Measurements from ENCODE around the gene TM2D1.
"Not testable (repeated sequence)": the region's sequence is repeated elsewhere in the genome, so short reads cannot be mapped to it uniquely, and the experiment has no call there.

Gene TM2D1

GRCh38 chr1:61724813-61725694 is at the start of gene TM2D1:
Gene TM2D1, minus strand, starts transcription at chr1:61725141. Its CDS starts 21 bp downstream, at chr1:61725120.
- peak; percentile 81 for DNase-seq

GRCh38 chr1:61770131-61770530 is 45.2 kb upstream of the TM2D1 start:
- no peak for DNase-seq

DNA sequence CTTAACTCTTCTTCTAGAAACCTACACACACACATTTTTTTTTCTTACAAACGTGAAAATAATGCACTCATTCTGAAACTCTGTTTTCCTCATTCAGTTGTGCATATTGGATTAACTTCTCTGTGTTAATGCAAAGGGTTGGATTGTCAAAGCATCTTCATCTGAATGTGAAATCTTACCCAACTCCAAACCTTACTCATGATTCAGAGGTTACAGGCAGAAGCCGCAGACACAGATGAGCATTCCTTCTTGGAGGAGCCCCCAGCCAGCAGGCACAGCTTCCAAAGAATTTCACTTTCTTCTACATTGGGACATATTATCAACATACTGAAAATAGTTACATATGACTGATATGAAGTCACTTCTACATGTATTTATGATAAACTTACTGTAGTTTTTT is 33.0 kb upstream of the TM2D1 start:
- DNase-seq: no peak

DNA sequence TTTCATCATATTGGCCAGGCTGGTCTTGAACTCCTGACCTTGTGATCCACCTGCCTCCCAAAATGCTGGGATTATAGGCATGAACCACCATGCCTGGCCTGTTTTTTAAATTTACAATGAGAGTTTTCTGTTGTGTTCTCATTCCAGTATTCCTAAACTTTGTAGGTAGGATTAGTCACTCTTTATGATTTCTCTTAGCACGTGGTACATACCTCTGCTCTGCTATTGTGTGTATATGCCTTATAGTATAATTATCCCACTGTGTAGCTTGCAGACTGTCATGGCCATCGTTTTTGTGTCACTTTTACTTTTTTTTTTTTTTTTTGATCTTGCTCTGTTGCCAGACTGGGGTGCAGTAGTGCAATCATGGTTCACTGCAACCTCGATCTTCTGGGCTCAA is 31.8 kb upstream of the TM2D1 start:
- DNase-seq: no peak

GRCh38 chr1:61754545-61754944 is 29.6 kb upstream of the TM2D1 start:
- DNase-seq: no peak

- DNase-seq: no peak
Measured at GRCh38 chr1:61753998-61754508, 29.1 kb upstream of the TM2D1 start.

GRCh38 chr1:61752921-61753389 is 28.0 kb upstream of the TM2D1 start:
- no peak for DNase-seq

GRCh38 chr1:61749574-61749973 is 24.6 kb upstream of the TM2D1 start:
- DNase-seq: no peak

GRCh38 chr1:61748566-61748965 is 23.6 kb upstream of the TM2D1 start:
- no peak for DNase-seq

GRCh38 chr1:61746813-61747212 is 21.9 kb upstream of the TM2D1 start:
- no peak for DNase-seq

DNA sequence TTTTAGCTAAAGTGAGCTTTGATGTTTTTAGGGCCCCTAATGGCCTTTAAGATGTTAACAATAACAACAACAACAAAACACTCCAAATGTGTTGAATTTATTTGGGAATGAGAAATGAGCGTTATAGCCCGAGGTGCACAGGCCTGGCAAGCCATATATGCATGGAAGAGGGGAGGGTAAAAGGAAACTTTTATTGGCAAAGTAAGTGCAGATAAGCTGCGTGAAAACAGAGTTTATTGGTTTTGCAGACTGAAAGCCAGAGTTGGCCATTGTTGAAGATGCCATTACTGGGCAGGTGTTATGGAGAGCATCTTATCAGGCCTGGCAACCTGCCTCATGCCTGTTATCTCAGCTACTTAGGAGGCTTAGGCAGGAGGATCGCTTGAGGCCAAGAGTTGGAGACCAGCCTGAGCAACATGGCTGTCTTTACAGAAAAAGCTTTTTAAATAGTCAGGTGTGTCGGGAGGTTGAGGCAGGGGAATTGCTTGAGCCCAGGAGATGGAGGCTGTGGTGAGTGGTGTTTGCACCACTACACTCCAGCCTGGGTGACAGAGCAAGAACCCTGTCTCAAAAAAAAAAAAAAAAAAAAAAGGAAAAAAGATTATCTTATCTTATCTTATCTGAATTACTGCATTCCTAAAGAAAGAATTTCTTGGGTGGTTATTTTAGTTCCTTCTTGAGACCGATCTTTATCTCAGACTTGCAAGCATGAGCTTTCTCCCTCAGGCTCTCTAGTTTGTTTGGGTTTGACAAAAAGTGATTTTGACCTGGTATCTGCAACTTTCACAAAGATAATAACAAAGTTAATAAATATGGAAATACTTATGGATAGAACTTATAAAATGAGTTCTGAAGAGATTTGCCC is 19.0 kb upstream of the TM2D1 start:
- no peak for DNase-seq

GRCh38 chr1:61743431-61743705 is 18.4 kb upstream of the TM2D1 start:
- no peak for DNase-seq

DNA sequence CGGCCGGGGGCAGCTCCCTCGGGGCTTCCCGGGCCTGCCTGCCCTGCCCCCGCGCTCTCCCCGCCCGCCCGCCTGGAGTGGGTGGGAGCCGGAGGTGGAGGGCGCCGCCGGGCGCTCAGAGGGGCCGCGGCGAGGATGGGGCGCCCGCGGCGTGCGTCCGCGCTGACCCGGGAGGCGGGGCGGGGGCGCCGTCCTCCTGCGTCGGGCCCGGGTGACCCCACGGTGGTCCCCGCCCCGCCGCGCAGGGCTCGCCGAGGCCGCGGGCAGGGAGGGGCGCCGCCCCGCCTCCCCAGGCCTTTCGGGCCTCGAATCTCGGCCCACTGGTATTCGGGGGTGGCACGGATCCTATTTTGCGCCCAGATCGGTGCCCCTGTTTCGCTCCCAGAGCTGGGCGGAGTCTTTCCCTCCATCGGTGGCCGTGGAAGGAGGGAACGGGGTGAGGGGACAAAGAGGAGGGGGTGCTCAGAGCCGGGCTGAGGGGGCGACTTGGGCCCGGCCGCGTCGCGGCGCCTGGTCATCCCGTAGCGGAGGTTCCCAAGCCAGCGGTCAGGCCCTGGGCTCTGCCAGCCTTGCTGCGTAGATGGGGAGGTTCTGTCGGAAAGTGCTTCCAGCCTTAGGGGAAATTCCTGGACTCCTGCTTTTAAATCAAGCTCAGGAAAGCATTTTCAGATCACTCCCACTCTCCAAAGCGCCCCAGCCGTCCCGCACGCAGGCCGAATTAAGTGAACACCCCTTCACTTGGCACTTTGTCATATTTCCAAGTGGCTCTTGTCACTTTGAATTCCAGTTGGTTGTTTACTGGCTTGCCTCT is 17.9 kb upstream of the TM2D1 start:
- DNase-seq: no peak

DNA sequence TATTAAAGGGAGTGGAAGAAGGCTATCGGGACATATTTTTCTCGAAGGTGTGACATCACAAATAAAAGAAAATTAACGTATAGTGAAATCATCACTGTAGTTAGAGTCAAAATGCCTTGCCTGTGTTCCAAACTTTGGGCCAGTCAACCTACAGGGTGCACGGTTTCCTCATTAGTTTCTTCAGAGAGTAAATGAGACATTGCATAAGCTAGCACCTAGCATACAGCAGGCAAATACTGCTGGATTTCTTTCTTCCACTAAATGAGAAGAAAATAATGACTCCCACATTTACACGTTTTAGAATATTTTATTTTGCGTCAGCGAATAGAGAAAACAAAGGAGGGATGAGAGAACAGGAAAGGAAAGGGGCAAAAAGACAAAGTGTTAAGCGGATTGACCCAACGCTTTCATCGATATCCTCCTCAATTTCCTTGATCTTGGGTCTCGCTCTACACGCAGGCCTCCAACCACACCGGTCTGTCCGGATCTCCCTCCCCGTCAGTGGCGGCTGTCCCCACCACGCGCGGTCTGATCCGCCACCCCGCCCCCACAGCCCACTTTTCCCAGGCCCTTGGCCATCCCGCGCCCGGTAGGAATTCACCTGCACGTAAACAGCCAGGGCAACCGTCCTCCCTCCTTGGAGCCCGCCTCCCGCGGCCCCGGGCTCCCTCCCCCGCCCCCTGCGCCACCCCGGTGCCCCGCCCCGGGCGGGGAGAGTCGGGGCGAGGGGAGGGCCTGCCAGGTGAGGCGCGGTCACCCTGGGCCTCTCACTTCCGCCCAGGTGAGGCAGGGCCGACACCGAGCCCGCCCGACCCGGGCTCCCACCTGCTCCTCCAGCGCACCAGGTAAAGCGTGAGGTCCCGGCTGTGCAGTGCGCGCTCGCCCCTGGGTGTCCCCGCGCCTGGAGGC is 17.0 kb upstream of the TM2D1 start, which contains the start of gene PATJ:
Gene PATJ (plus strand): TSS at position 770 of the 909 bp plus-strand sequence. CDS start 20,413 bp downstream, outside the sequence.
- peak; percentile 67 for DNase-seq

GRCh38 chr1:61740751-61741700 is 16.1 kb upstream of the TM2D1 start:
- DNase-seq: no peak

DNA sequence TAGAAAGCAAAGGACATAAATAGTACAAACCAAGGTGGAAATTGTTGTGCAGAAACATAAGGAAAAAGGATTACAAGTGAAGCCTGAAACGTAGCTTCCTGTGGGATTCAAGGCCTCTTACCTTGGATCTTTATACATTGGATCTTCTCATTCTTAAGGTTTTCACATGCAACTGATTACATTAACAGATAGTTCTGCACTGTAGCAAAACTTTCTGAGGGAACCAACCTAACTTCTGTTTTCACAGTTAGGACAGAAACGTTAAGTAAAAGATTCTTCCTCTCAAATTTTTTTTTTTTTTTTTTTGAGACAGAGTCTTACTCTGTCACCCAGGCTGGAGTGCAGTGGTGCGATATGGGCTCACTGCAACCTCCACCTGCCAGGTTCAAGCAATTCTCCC is 7.8 kb upstream of the TM2D1 start:
- no peak for DNase-seq

DNA sequence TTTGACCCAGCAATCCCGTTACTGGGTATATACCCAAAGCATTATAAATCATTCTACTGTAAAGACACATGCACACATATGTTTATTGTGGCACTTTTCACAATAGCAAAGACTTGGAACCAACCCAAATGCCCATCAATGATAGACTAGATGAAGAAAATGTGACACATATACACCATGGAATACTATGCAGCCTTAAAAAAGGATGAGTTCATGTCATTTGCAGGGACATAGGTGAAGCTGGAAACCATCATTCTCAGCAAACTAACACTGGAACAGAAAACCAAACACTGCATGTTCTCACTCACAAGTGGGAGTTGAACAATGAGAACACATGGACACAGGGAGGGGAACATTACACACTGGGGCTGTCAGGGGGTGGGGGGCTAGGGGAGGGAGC is 5.7 kb upstream of the TM2D1 start:
- not testable (repeated sequence) for DNase-seq

DNA sequence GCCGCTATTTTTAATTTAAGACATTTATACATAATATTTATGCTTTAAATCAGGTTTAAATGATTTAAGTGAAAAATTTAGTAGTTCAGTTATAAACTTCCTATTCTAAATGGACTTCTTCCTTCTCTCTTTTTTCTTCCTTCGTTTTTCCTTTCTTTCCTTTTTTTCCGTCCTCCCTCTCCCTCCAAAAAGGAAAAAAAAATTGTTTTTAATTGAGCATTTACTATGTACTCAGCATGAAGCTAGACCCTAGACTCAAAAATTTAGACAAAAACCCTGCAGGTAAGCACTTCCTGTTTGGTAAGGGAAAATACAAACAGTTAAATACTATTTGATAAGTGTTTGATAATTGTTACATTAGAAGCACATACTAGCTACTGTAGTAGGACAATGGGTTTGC is 2.6 kb upstream of the TM2D1 start:
- DNase-seq: no peak

GRCh38 chr1:61724506-61724812 is 482 bp downstream of the TM2D1 start:
- DNase-seq: no peak

DNA sequence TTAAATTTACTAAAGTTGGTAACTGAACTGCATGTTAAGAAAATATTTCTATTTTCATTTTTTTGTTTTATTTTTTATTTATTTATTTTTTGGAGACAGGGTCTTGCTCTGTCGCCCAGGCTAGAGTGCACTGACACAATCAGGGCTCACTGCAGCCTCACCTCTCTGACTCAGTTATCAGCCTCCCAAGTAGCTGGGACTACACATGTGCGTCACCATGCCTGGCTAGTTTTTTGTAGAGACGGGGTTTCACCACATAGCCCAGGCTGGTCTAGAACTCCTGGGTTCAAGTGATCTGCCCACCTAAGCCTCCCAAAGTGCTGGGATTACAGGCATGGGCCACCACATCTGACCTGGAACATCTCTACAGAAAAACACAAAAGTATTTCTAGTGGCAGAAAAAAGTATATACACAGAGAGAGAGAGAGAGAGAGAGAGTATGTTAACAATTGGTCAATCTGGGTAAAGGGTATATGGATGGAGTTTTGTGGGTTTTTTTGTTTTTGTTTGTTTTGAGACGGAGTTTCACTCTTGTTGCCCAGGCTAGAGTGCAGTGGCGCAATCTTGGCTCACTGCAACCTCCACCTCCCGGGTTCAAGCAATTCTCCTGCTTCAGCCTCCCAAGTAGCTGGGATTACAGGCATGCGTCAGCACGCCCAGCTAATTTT is 5.8 kb downstream of the TM2D1 start:
- not testable (repeated sequence) for DNase-seq

Measured in activated CD8-positive, alpha-beta memory T cell treated with anti-CD3 and anti-CD28 coated beads, Interleukin-2, amount 50 U/mL, for 4 hours (primary cell).